ENCODE results near the gene EFNA2.

Gene EFNA2

GRCh38 chr19:1284979-1285736, 515 bp upstream of the EFNA2 start:
- DNase-seq, result no peak

- no peak for DNase-seq
Observed at GRCh38 chr19:1286487-1287353, 1.0 kb downstream of the EFNA2 start.

GRCh38 chr19:1287354-1288225, 1.9 kb downstream of the EFNA2 start:
- DNase-seq, result no peak

GRCh38 chr19:1288226-1288612, 2.5 kb downstream of the EFNA2 start:
- no peak for DNase-seq

GRCh38 chr19:1288833-1289685, 3.4 kb downstream of the EFNA2 start:
- no peak for DNase-seq

- DNase-seq, result no peak
Observed at GRCh38 chr19:1289686-1290025, 4.0 kb downstream of the EFNA2 start.

GRCh38 chr19:1290196-1290702, 4.6 kb downstream of the EFNA2 start:
- no peak for DNase-seq

GRCh38 chr19:1290703-1291651, 5.3 kb downstream of the EFNA2 start:
- DNase-seq, result no peak

- no peak for DNase-seq
Observed at GRCh38 chr19:1291761-1292418, 6.2 kb downstream of the EFNA2 start.

GRCh38 chr19:1292419-1293151, 6.9 kb downstream of the EFNA2 start:
- DNase-seq, result no peak

GRCh38 chr19:1293782-1294604, 8.3 kb downstream of the EFNA2 start:
- no peak for DNase-seq

- no peak for DNase-seq
Observed at GRCh38 chr19:1294688-1295087, 9.0 kb downstream of the EFNA2 start.

- DNase-seq, result no peak
Observed at GRCh38 chr19:1295169-1296012, 9.7 kb downstream of the EFNA2 start.

- no peak for DNase-seq
Observed at GRCh38 chr19:1296078-1296477, 10.4 kb downstream of the EFNA2 start.

- DNase-seq, result no peak
Observed at GRCh38 chr19:1296575-1297271, 11.1 kb downstream of the EFNA2 start.

GRCh38 chr19:1298235-1298634, 12.6 kb downstream of the EFNA2 start:
- no peak for DNase-seq

GRCh38 chr19:1299801-1300200, 14.1 kb downstream of the EFNA2 start:
- no peak for DNase-seq

All from NCI-H2171 (cell line).